ENCODE results near the gene KCNAB2.

Gene KCNAB2

DNA sequence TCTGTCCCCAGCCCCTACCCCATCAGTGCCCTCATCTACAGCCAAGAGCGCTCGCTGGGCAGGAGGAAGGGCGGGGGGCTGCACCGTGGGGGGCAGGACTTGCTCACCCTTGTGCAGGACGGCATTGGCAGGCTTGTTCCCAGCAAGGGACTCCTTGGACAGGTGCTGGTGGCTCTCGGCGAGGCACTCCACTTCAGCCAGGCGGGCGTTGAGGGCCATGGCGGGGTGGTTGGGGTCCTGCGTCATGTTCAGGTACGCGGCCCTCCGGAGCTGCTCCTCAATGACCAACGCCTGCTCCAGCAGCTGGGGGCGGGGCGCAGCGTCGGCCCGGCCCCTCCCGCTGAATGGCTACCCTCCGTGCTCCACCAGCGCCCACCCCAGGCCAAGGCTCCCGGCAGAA, 64.0 kb downstream of the KCNAB2 start:
- DNase-seq (ENCODE audit: low spot score): no peak

- DNase-seq (ENCODE audit: low spot score): no peak
Measured at GRCh38 chr1:6110326-6110725, 64.6 kb downstream of the KCNAB2 start.

GRCh38 chr1:6111571-6111970, 65.9 kb downstream of the KCNAB2 start:
- no peak for DNase-seq (ENCODE audit: low spot score)

DNA sequence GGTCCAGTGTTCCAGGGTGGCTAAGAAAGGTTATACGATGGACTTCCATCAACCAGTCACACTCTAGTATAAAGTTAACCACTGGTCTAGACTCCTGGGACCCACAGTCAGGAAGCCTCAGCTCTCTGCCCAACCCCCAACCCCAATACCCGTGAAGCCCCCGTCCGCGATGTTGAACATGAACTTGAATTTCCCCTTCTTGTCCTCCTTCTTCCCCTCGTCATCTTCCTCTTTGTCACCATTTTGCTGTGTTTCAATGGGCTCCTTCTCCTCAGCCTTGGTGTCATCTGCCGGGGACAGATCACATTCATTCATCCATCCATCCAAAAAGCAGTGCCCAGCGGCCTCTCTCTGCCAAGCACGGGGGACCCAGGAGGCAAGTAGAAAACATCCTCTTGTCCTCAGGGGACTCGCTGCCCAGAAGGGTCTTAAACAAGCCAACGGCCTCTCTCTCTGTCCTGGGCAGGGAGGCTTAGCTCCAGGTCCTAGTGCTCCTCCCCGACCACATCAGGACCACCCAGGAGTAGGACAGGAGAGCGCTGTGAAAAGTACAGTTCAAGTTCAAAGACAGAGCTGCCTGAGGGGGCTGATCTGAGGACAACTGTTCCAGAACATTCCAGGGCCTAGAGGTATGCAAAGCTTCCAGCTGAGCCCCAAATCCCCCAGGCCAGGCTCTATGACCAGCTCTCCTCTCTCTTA, 66.5 kb downstream of the KCNAB2 start:
- no peak for DNase-seq (ENCODE audit: low spot score)

DNA sequence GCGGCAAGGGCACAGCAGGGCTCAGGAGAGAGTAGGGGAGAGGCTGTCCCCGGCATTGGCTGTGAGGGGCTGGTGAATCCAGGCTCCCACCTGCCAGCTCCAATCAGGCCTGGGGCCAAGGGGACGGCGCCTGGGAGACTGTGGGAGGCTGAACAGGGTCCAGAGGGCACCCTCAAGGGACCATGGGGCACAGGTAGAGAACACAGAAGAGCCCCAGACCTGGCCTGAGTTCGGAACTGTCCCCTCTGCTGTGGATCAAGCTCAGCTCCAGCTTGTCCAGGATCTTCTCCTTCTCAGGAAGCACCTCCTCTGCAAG, 67.0 kb downstream of the KCNAB2 start:
- DNase-seq (ENCODE audit: low spot score): no peak

DNA sequence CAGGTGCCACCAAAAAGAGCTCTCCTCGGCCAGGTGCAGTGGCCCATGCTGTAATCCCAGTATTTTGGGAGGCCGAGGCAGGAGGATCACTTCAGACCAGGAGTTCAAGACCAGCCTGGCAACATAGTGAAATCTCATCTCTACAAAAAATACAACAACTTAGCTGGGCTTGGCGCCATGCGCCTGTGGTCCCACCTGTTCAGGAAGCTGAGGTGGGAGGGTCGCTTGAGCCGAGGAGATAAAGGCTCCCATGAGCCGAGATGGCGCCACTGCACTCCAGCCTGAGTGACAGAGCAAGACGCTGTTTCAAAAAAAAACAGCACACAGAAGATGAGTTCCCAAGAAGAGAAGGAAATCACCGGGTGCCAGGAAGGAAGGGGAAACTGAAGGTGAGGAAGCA, 67.4 kb downstream of the KCNAB2 start:
- no peak for DNase-seq (ENCODE audit: low spot score)

GRCh38 chr1:6113745-6114144, 68.1 kb downstream of the KCNAB2 start:
- DNase-seq (ENCODE audit: low spot score): no peak

DNA sequence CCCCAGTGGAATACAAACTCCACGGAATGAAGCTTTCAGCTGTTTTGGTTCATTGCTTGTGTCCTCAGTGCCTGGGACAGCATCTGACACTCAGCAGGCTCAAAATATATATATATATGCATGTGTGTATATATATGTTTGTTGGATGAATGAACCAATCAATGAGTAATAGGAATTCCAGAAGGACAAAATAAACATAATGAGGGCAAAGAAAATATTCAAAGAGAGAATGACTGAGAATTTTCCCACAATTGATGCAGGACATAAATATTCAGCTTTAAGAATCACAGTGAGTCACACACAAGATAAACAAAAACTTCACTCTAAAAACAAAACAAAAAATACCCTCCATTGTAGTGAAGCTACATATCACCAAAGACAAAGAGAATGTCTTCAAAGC, 70.4 kb downstream of the KCNAB2 start:
- DNase-seq (ENCODE audit: low spot score): peak; percentile 23

- DNase-seq (ENCODE audit: low spot score): no peak
Measured at GRCh38 chr1:6117064-6117463, 71.4 kb downstream of the KCNAB2 start.

- DNase-seq (ENCODE audit: low spot score): no peak
Measured at GRCh38 chr1:6117624-6118023, 71.9 kb downstream of the KCNAB2 start.

- DNase-seq (ENCODE audit: low spot score): no peak
Measured at GRCh38 chr1:6118415-6118814, 72.7 kb downstream of the KCNAB2 start.

- no peak for DNase-seq (ENCODE audit: low spot score)
Measured at GRCh38 chr1:6121021-6121421, 75.3 kb downstream of the KCNAB2 start.

DNA sequence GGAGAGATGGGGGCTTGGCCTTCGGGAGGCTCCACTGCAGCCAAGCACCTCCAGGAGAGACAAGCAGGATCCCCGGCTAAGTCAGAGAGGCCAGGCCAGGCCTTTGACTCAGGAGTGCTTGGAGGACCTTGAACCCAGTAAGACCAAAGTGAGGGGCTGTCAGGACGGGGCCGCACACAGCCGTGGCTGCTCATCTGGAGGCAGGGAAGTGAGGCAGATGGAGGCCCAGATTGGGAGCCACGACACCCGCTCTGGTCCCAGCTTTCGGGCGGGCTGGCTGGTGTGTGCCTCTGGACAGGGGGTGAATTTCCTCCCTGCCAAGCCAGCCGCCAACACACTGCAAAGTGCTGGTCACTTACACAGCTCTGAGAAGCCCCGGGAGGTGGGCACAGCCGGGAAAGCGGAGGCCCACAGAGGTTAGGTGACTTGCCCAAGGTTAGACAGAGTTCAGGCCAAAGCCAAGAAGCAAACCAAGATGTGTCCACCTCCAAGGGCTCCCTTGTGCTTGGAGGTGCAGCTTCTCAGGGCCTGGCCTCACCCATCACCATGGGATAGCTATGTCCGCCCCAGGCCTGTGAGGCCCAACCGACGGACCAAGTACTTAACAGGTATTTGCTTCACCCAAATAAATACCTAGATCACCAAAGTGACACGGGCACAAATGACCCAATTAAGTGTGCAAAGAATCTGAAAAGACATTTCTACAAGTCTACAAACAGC, 76.1 kb downstream of the KCNAB2 start:
- DNase-seq (ENCODE audit: low spot score): no peak

GRCh38 chr1:6123083-6123482, 77.4 kb downstream of the KCNAB2 start:
- no peak for DNase-seq (ENCODE audit: low spot score)

DNA sequence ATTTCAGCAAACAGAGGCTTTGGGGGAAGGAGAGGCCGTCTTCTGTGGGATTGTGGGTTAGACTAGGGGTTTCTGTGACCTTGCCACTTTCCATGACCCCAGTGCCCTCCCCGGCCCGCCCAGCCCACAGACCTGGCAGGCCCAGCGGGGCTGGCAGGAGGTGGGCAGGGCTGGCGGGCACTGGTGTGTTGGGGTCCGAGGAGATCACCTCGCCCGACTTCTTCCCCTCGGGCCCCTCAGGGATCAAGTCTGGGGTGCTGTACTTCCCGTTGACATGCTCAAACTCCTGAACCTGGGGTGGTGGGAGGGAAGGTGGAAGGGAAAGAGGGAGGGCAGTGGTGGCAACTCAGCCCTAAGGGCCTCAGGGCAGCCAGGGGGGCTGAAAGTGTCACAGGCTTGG, 78.1 kb downstream of the KCNAB2 start:
- DNase-seq (ENCODE audit: low spot score): no peak

DNA sequence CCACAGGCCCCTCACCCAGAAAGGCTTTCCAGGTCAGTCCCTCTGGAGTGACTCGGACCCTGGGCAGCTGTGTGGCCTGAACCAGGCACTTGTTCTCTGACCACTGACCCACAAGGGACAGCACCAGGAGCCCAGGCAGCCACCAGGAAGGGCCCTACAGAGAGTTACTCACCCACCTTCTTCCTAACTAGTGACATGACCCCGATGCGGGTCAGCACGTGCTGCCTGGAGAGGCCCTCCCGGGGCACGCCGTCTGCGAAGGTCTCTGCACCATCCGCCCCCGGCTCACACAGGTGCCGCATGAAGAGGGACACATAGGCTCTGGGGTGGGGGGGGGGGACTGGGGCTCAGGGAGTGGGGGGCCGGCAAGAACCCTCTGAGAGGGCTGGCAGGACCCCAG, 78.7 kb downstream of the KCNAB2 start:
- no peak for DNase-seq (ENCODE audit: low spot score)

DNA sequence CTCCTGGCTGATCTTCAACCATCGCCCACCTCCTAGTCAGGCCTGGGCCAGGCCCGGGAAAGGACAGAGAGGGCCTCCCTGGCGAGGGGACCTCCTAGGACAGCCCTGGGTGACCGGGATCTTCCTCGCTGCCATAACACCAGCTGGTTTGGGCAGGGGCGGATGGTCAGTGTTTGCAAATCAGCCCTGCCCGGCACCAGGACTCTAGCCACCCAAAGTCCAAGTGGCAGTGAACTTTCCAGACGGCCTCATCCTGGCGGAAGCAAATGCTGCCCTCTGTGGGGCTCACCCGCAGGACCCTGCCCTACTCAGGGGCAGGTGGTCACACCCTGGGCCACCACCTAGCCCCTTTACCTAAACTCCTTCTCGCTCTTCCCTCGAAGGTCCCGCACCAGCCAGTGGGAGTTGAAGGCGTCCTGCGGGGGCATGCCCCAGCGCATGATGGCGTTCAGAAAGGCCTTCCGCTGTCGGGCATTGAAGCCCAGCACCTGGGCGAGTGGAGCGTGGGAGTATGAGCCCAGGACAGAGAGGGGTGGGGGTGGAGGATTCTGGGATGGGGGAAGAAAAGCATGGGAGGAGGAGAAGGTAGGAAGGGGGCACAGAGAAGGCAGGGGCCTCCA, 79.2 kb downstream of the KCNAB2 start:
- no peak for DNase-seq (ENCODE audit: low spot score)

DNA sequence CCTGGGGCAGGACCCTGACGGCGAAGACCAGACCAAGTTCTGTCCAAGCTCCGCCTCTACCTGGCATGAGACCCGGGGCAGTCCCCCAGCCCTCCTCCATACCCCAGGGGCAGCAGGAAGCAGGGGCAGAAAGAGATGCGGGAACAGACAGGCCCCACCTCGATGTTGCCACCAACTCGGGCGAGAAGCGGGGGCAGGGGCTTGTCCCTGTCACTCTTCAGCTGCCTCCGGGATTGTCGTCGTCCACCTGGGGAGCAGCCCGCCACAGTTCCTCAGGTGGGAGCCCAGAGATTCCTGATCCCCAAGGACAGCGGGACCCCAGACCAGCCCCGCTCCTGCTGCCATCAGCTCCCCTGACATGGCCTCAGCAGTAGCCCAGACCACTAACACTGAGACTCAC, 79.7 kb downstream of the KCNAB2 start:
- no peak for DNase-seq (ENCODE audit: low spot score)

DNA sequence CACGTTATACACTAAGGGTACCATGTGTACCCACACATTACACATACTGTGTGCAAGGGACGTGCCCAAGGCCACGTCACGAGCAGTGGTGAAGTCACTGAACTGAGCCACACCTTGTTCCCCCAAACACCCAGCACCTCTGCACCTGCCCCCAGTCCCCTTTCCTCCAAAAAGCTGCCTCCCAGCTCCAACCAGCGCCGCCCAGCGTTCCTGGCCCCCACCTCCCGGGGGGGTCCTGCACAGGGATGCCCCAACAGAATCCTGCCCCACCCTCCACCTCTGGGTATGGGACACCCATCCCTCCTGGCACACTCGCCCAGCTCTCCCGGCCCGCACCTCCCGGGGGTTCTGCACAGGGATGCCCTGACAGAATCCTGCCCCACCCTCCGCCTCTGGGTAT, 80.3 kb downstream of the KCNAB2 start:
- no peak for DNase-seq (ENCODE audit: low spot score)

GRCh38 chr1:6126521-6127067, 80.9 kb downstream of the KCNAB2 start:
- DNase-seq (ENCODE audit: low spot score): no peak

DNA sequence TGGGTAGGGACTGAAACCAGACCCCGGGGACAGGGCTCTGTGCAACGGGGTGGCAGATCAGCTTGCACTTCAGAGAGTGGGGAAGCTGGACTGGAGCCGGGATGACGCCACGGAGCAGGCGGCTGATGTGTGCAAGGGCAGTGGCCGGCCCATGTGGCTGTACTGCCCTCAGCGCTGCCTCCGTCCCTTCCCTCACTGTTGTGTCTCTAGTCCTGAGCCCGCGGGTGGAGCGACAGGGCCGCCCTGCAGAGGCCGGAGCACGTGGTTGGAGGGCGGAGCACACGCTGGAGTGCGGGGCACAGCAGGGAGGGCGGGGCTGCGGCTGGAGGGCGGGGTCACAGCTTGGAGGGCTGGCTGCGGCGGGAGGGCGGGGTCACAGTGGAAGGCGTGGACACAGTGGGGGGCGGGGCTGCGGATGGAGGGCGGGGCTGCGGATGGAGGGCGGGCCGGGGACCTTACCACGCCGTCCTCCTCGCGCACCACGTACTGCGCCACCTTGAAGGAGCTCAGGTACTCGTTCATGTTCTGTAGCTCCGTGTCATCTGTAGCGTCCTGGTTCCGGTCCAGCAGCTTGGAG, 82.0 kb downstream of the KCNAB2 start:
- DNase-seq (ENCODE audit: low spot score): peak; percentile 87

DNA sequence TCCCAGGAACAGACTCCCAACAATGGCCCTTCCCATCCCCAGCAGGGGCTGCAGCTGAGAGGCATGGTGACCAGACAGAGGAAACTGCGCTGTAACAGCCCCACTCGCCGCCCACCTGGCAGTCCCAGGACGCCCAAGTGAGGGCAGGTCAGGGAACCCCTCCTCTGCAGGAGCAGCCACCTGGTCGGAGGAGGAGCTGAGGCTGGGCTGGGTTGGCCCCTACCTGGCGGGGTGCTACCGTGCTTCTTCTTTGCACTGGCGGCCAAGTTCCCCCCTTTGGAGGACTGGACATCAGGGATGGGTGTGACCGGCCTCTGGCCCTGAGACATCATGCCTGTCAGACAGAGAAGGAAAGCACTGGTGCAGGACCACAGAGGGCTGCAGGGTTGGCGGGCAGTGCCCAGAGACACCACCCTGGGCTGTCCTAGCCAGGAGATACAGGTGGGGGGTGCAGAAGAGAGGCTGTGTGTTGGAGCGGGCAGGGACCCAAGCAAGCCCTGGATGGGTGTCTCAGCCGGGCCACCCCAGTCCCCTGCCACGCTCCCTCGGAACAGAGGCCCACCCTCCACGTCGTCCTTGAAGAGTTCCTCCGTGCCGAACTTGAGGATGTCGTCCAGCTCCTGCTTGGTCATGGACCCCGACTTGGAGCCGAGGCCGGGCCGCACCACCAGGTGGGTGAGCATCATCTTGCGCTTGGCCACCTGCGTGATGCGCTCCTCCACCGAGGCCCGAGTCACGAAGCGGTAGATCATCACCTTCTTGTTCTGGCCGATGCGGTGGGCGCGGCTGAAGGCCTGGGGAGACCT, 82.8 kb downstream of the KCNAB2 start:
- no peak for DNase-seq (ENCODE audit: low spot score)
